Astrocyte (in vitro differentiated cells and primary cell): ENCODE data around the gene C16orf86.

Source experiments
- CTCF ChIP-seq: IDR thresholded peaks from 2 replicates; pipeline ENCODE4 v1.5.1; 2011; ENCODE audit warnings: low read depth, mild to moderate bottlenecking, inconsistent platforms, low read length, moderate library complexity; ENCODE audit not compliant: insufficient read depth
- EZH2 ChIP-seq: IDR thresholded peaks from 2 replicates; pipeline ENCODE4 v1.6.1; 2012; ENCODE audit warnings: mild to moderate bottlenecking, low read length, inconsistent platforms; ENCODE audit not compliant: insufficient read depth

- no peak for TF ChIP-seq CTCF
- peak; percentile 86 for TF ChIP-seq EZH2
These were observed 17.7 kb upstream of the C16orf86 start for GRCh38 chr16:67648764-67649407.
